A549 (cell line): ENCODE results near the gene NALCN. TPM values are rescaled to one million over a fixed set of nuclear protein-coding genes. Genes with fewer than 3 reads are reported as not detected.

Source experiments
- ATAC-seq, 2 experiments: fragments of 200-7000 bp in 1 of 2; fragments of >200 bp in 1 of 2; cut with Nextera tagmentation in 1 of 2; cut with Tn5 transposase in 1 of 2; 3 replicates each; pipeline versions ENCODE4 v1.8.0 to v1.9.1; 2018 to 2020; ENCODE audit warnings: mild to moderate bottlenecking in 1 of 2, moderate library complexity in 1 of 2
- CTCF ChIA-PET: fragments of 300-600 bp; sonication (Branson Sonifier 250); formaldehyde crosslinking; extraction: SDS; loops from one replicate; lab custom pipeline; 2021; ENCODE audit warnings: antibody characterized with exemption, inconsistent platforms; lab: Yijun Ruan, JAX
- POLR2A ChIA-PET: fragments of 350-600 bp; formaldehyde crosslinking; extraction: SDS; loops from one replicate; lab custom pipeline; 2021; ENCODE audit warnings: antibody characterized with exemption, inconsistent platforms; lab: Yijun Ruan, JAX
- DNase-seq, 2 experiments: peaks; one replicate each; pipeline versions ENCODE4 v3.0.0 to v3.0.0-alpha.2; 2011 to 2016; ENCODE audit warnings: low read depth in 1 of 2, low spot score in 1 of 2
- FAIRE-seq: peaks from 2 replicates; lab custom pipeline; 2011; peaks lifted over from hg19 to GRCh38; lab: Jason Lieb, UNC
- H3K27ac ChIP-seq, 2 experiments: fragments of >200 bp; sonication (Bioruptor Twin); formaldehyde crosslinking; 3 replicates each; pipeline ENCODE4 v1.5.1; 2016 to 2017
- H3K4me1 ChIP-seq: fragments of >200 bp; sonication (Bioruptor Twin); formaldehyde crosslinking; 3 replicates; pipeline ENCODE4 v1.6.1; 2016
- H3K4me2 ChIP-seq: fragments of >200 bp; sonication (Bioruptor Twin); formaldehyde crosslinking; 3 replicates; pipeline ENCODE4 v1.6.1; 2016
- H3K4me3 ChIP-seq: fragments of >200 bp; sonication (Bioruptor Twin); formaldehyde crosslinking; 3 replicates; pipeline ENCODE4 v1.5.1; 2016
- H3K9me3 ChIP-seq: fragments of >200 bp; sonication (Bioruptor Twin); formaldehyde crosslinking; 3 replicates; pipeline ENCODE4 v1.6.1; 2016
- CBX8 ChIP-seq: fragments of 200-600 bp; sonication (generic); IDR thresholded peaks from 2 replicates; pipeline ENCODE4 v1.6.1; 2016
- CHD2 ChIP-seq: fragments of 150-350 bp; IDR thresholded peaks from 2 replicates; pipeline ENCODE4 v1.6.1; 2014; ENCODE audit warnings: low read length; ENCODE audit not compliant: partially characterized antibody
- EHF ChIP-seq: fragments of 250-450 bp; sonication (Bioruptor Pico); IDR thresholded peaks from 2 replicates; pipeline ENCODE4 v1.5.0; 2020; ENCODE audit warnings: mild to moderate bottlenecking
- EHMT2 ChIP-seq: fragments of 200-600 bp; sonication (generic); IDR thresholded peaks from 2 replicates; pipeline ENCODE4 v1.6.1; 2016; ENCODE audit warnings: antibody characterized with exemption, low read depth, mild to moderate bottlenecking, moderate library complexity
- ESRRA ChIP-seq: fragments of 150-350 bp; IDR thresholded peaks from 2 replicates; pipeline ENCODE4 v1.6.1; 2014; ENCODE audit warnings: mild to moderate bottlenecking, low read length, borderline replicate concordance
- FOSB ChIP-seq: fragments of 250-450 bp; sonication (Bioruptor Pico); IDR thresholded peaks from 2 replicates; pipeline ENCODE4 v1.5.0; 2020; ENCODE audit warnings: mild to moderate bottlenecking, moderate library complexity
- GATA3 ChIP-seq: IDR thresholded peaks from 2 replicates; pipeline ENCODE4 v1.6.1; 2012; ENCODE audit warnings: borderline replicate concordance
- HOXB5 ChIP-seq: fragments of 250-450 bp; sonication (Bioruptor Pico); IDR thresholded peaks from 2 replicates; pipeline ENCODE4 v1.5.0; 2020; ENCODE audit warnings: mild to moderate bottlenecking, moderate library complexity
- MAZ ChIP-seq: fragments of 150-350 bp; IDR thresholded peaks from 2 replicates; pipeline ENCODE4 v1.6.1; 2014; ENCODE audit warnings: antibody characterized with exemption, low read depth, low read length, borderline replicate concordance
- NR3C1 ChIP-seq: fragments of >200 bp; sonication (Bioruptor Twin); formaldehyde crosslinking; IDR thresholded peaks from 3 replicates; pipeline ENCODE4 v1.6.1; 2017
- RAD21 ChIP-seq, 2 experiments: fragments of >200 bp in 1 of 2; sonication (Bioruptor Twin) in 1 of 2; formaldehyde crosslinking in 1 of 2; IDR thresholded peaks in 1 of 2; conservative IDR thresholded peaks in 1 of 2; 2 replicates in 1 of 2; 3 replicates in 1 of 2; pipeline ENCODE4 v1.6.1; 2012 to 2018; ENCODE audit warnings: inconsistent platforms in 1 of 2
- RARB ChIP-seq: fragments of 250-450 bp; sonication (Bioruptor Pico); IDR thresholded peaks from 2 replicates; pipeline ENCODE4 v1.8.0; 2021; ENCODE audit warnings: mild to moderate bottlenecking, moderate library complexity
- SMC3 ChIP-seq: fragments of >200 bp; sonication (Bioruptor Twin); formaldehyde crosslinking; IDR thresholded peaks from 3 replicates; pipeline ENCODE4 v1.6.1; 2018; ENCODE audit warnings: inconsistent platforms
- SREBF2 ChIP-seq: fragments of 450-650 bp; IDR thresholded peaks from 2 replicates; pipeline ENCODE4 v1.6.1; 2014; ENCODE audit warnings: mild to moderate bottlenecking, moderate library complexity
- TP53 ChIP-seq: fragments of 250-450 bp; sonication (Bioruptor Pico); IDR thresholded peaks from 2 replicates; pipeline ENCODE4 v1.5.0; 2021; ENCODE audit warnings: mild to moderate bottlenecking, moderate library complexity
- WGBS: methylation state at CpG from one replicate; pipeline ENCODE4 v1.1.6; 2017; ENCODE audit errors: missing lambda C conversion rate; 5-methylcytosine and 5-hydroxymethylcytosine counted together
- polyA plus RNA-seq, 4 experiments: library from polyadenylated mRNA; depleted of rRNA in 3 of 4; stranded (reverse); fragments of >200 nt; fragmentation: RNase III in 1 of 4; extraction: RNeasy Plus Mini Kit Qiagen cat#74134 plus additional on column Dnase treatment in 1 of 4; gene quantifications; 2 replicates in 3 of 4; 3 replicates in 1 of 4; pipeline ENCODE4 v1.2.3, GENCODE V29; 2011 to 2017
- TF ChIP-seq, protein P1 (sequence below): fragments of 250-450 bp; sonication (Bioruptor Pico); IDR thresholded peaks from 2 replicates; pipeline ENCODE4 v1.5.0; 2020; ENCODE audit warnings: low read depth, mild to moderate bottlenecking, moderate library complexity
- TF ChIP-seq, protein P2 (sequence below): fragments of 250-450 bp; sonication (Bioruptor Pico); IDR thresholded peaks from 2 replicates; pipeline ENCODE4 v1.5.0; 2021; ENCODE audit warnings: mild to moderate bottlenecking, moderate library complexity, borderline replicate concordance
- TF ChIP-seq, protein P3 (sequence below): fragments of >200 bp; sonication (Bioruptor Twin); formaldehyde crosslinking; IDR thresholded peaks from 2 replicates; pipeline ENCODE4 v1.6.1; 2016
- TF ChIP-seq, protein P4 (sequence below): fragments of >200 bp; sonication (Bioruptor Twin); formaldehyde crosslinking; IDR thresholded peaks from 3 replicates; pipeline ENCODE4 v1.5.1; 2016

Gene NALCN
- polyA plus RNA-seq, 2 of the 4 experiments (the other 2 are of a cell fraction): 1.8 to 4.9 TPM

DNA sequence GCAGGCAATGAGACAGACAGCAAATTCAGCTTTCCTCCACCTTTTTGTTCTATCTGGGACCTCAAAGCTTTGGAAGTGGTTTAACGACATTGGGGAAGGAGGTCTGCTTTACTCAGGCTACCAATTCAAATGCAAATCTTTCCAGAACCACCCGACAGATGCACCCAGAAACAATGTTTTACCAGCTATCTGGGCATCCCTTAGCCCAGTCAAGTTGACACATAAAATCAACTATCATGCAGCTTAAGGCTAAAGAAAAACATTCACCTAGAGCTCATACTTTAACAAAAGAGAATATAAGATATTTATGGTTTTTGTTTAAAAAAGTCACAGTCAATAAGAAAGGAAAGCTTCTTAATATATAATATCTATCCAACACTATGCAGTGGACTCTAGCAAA lies 246.0 kb downstream of the NALCN start:
- ChIA-PET CTCF (interaction anchor here (0.9 to 1.2 kb wide), 2 partner anchors 12 to 319 kb away, joined by 3 read pairs; no protein-coding TSS in a partner anchor), POLR2A (no interaction called here)
- FAIRE-seq (no peak), ATAC-seq (no peak), DNase-seq (no peak)
- 77% methylated on average over 2 of the region's 2 CpGs for WGBS
- TF ChIP-seq CHD2: no peak
- TF ChIP-seq EHMT2: no peak
- TF ChIP-seq FOSB (CRISPR knock-in tag): no peak
- TF ChIP-seq CBX8: no peak
- TF ChIP-seq RARB (CRISPR knock-in tag): no peak
- TF ChIP-seq GATA3: no peak
- no peak for TF ChIP-seq EHF (CRISPR knock-in tag)
- TF ChIP-seq, protein P1, sequence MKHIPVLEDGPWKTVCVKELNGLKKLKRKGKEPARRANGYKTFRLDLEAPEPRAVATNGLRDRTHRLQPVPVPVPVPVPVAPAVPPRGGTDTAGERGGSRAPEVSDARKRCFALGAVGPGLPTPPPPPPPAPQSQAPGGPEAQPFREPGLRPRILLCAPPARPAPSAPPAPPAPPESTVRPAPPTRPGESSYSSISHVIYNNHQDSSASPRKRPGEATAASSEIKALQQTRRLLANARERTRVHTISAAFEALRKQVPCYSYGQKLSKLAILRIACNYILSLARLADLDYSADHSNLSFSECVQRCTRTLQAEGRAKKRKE: no peak
- no peak for TF ChIP-seq SMC3
- no peak for TF ChIP-seq SREBF2
- TF ChIP-seq HOXB5 (CRISPR knock-in tag): no peak
- TF ChIP-seq, protein P2, sequence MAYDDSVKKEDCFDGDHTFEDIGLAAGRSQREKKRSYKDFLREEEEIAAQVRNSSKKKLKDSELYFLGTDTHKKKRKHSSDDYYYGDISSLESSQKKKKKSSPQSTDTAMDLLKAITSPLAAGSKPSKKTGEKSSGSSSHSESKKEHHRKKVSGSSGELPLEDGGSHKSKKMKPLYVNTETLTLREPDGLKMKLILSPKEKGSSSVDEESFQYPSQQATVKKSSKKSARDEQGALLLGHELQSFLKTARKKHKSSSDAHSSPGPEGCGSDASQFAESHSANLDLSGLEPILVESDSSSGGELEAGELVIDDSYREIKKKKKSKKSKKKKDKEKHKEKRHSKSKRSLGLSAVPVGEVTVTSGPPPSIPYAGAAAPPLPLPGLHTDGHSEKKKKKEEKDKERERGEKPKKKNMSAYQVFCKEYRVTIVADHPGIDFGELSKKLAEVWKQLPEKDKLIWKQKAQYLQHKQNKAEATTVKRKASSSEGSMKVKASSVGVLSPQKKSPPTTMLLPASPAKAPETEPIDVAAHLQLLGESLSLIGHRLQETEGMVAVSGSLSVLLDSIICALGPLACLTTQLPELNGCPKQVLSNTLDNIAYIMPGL: no peak
- TF ChIP-seq MAZ: no peak
- TF ChIP-seq, protein P3, sequence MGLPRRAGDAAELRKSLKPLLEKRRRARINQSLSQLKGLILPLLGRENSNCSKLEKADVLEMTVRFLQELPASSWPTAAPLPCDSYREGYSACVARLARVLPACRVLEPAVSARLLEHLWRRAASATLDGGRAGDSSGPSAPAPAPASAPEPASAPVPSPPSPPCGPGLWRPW: no peak
- Histone ChIP-seq H3K4me2 (no peak overlapping the region), H3K4me3 (no peak overlapping the region), H3K27ac (no peak overlapping the region), H3K4me1 (no peaks in the 10 kb centered on the region), H3K9me3 (no peaks in the 10 kb centered on the region)

DNA sequence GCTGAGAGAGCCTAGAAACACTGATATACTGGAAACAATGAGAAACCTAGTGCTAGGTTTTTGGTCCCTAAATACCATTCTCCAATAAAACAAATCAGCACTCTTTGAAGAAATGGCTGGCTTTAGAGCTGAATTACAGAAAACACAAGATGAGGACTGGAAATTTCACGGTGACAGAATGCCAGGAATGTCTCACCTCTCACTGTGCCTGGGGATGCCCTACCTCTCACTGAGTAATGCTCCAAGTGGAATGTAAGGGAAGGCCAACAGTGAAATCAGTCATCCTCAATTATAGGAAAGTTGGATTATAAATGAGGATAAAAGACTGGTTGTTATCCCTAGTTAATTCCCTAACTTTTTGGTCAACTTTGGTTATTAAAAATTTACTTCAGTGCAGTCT lies 259.0 kb downstream of the NALCN start:
- DNase-seq (no peak), FAIRE-seq (no peak), ATAC-seq (no peak)
- ChIA-PET POLR2A (no interaction called here), CTCF (interaction anchor here (1.0 to 2.7 kb wide), 2 partner anchors 12 to 30 kb away, joined by 3 to 14 read pairs; no protein-coding TSS in a partner anchor)
- no peak overlapping the region for H3K4me2 ChIP-seq
- TF ChIP-seq TP53 (CRISPR knock-in tag) (no peak), ESRRA (no peak), CHD2 (no peak)
- no peak overlapping the region for H3K27ac ChIP-seq
- WGBS: 0% methylated on average over 1 of the region's 1 CpG
- H3K4me1 ChIP-seq: no peaks in the 10 kb centered on the region
- H3K4me3 ChIP-seq: no peak overlapping the region
- H3K9me3 ChIP-seq: no peaks in the 10 kb centered on the region

DNA sequence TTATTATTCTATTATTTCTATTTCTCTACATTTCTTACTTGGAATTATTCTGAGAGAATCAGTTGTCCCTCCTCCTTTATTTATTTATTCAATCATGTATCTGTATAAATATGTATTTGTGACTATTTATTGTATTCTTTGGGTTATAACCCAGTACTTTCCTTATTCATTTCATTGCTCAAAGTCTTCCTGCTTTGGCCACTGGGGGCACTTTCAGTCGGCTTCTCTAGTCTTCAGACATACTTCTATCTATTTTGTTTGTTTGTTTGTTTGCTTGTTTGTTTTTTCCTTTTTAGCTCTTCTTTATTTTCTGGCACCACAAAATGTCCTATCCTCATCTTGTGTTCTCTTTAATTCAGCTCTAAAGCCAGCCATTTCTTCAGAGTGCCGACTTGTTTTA lies 260.4 kb downstream of the NALCN start:
- H3K27ac ChIP-seq: no peak overlapping the region
- H3K4me2 ChIP-seq: no peak overlapping the region
- POLR2A ChIA-PET: no interaction called here
- no peak for FAIRE-seq
- 15% methylated on average over 2 of the region's 2 CpGs for WGBS
- ATAC-seq: 0 out of 6 replicates have a peak, but pooled peaks of 1 of the 2 experiments have one; percentile 48
- H3K4me3 ChIP-seq: no peak overlapping the region
- peak in 1 of 2 experiments; percentile 2 for DNase-seq
- TF ChIP-seq NR3C1: no peak
- TF ChIP-seq, protein P4, sequence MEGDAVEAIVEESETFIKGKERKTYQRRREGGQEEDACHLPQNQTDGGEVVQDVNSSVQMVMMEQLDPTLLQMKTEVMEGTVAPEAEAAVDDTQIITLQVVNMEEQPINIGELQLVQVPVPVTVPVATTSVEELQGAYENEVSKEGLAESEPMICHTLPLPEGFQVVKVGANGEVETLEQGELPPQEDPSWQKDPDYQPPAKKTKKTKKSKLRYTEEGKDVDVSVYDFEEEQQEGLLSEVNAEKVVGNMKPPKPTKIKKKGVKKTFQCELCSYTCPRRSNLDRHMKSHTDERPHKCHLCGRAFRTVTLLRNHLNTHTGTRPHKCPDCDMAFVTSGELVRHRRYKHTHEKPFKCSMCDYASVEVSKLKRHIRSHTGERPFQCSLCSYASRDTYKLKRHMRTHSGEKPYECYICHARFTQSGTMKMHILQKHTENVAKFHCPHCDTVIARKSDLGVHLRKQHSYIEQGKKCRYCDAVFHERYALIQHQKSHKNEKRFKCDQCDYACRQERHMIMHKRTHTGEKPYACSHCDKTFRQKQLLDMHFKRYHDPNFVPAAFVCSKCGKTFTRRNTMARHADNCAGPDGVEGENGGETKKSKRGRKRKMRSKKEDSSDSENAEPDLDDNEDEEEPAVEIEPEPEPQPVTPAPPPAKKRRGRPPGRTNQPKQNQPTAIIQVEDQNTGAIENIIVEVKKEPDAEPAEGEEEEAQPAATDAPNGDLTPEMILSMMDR: peak; percentile 34; the same call in 2 of the 3 replicates
- TF ChIP-seq RAD21 (conservative IDR thresholded peaks at IDR 0.05 in 1 of 2, IDR thresholded peaks at IDR 0.05 in 1 of 2): peak; percentile 9 to 37; a peak in 2 of 5 replicates
- no peaks in the 10 kb centered on the region for H3K4me1 ChIP-seq
- CTCF ChIA-PET: interaction anchor here (1.0 to 2.7 kb wide), 3 partner anchors 11 to 1500 kb away, joined by 3 to 14 read pairs (median 11); no protein-coding TSS in a partner anchor
- no peaks in the 10 kb centered on the region for H3K9me3 ChIP-seq
